Spleen (tissue), 11 donors: ENCODE results near the gene SPATS2. TPM values are rescaled to one million over a fixed set of nuclear protein-coding genes. Genes with fewer than 3 reads are reported as not detected.

Source experiments
- DNase-seq: peaks from one replicate; pipeline ENCODE4 v3.0.0-alpha.2; 2020
- H3K27ac ChIP-seq, 8 donors: fragments of 200-600 bp; sonication (generic) in 7 of 8; 1 replicate in 4 of 8; 2 replicates in 4 of 8; pipeline versions ENCODE4 v1.5.0 to v1.8.0; 2016 to 2021; ENCODE audit warnings: inconsistent platforms in 4 of 8, mild to moderate bottlenecking in 4 of 8, moderate library complexity in 1 of 8
- H3K27me3 ChIP-seq, 7 donors: fragments of 200-600 bp; sonication (generic) in 6 of 7; replicated peaks in 1 of 7; 1 replicate in 4 of 7; 2 replicates in 3 of 7; pipeline versions ENCODE4 v1.5.0 to v1.8.0; 2016 to 2021; ENCODE audit warnings: inconsistent platforms in 3 of 7, mild to moderate bottlenecking in 1 of 7
- H3K36me3 ChIP-seq, 6 donors: fragments of 200-600 bp; sonication (generic) in 5 of 6; 1 replicate in 4 of 6; 2 replicates in 2 of 6; pipeline versions ENCODE4 v1.5.0 to v1.8.0; 2016 to 2021; ENCODE audit warnings: inconsistent platforms in 2 of 6
- H3K4me1 ChIP-seq, 6 donors: fragments of 200-600 bp; sonication (generic) in 5 of 6; 1 replicate in 3 of 6; 2 replicates in 3 of 6; pipeline versions ENCODE4 v1.5.0 to v1.8.0; 2016 to 2021; ENCODE audit warnings: inconsistent platforms in 3 of 6
- H3K4me3 ChIP-seq, 8 donors: fragments of 200-600 bp; sonication (generic) in 7 of 8; 1 replicate in 4 of 8; 2 replicates in 4 of 8; pipeline versions ENCODE4 v1.5.0 to v1.8.0; 2016 to 2021; ENCODE audit warnings: inconsistent platforms in 4 of 8, mild to moderate bottlenecking in 4 of 8, moderate library complexity in 2 of 8
- H3K9me3 ChIP-seq, 8 donors: fragments of 200-600 bp; sonication (generic) in 7 of 8; 1 replicate in 4 of 8; 2 replicates in 4 of 8; pipeline versions ENCODE4 v1.5.0 to v1.8.0; 2016 to 2021; ENCODE audit warnings: inconsistent platforms in 4 of 8
- POLR2A ChIP-seq, 3 donors: fragments of 450-650 bp; IDR thresholded peaks; one replicate each; pipeline ENCODE4 v1.5.1; 2017; ENCODE audit warnings: antibody characterized with exemption in 3 of 3, mild to moderate bottlenecking in 1 of 3
- POLR2AphosphoS5 ChIP-seq, 3 donors: sonication (generic); formaldehyde crosslinking; IDR thresholded peaks; one replicate each; pipeline ENCODE4 v1.5.1; 2017; ENCODE audit warnings: antibody characterized with exemption in 3 of 3
- WGBS, 5 donors: extraction: QIAGEN DNeasy Blood & Tissue Kit in 3 of 5; methylation state at CpG; one replicate each; pipeline versions ENCODE4 v1.1.5 to v1.1.7; 2013 to 2018; 5-methylcytosine and 5-hydroxymethylcytosine counted together
- intact Hi-C: fragments of 100-400 bp; cut with DNase I; formaldehyde crosslinking; loops from one replicate; pipeline ENCODE4 v1.15.0; 2023; ENCODE audit warnings: low total_unique reads
- polyA plus RNA-seq, 3 donors: library from polyadenylated mRNA; stranded (reverse); fragments of 200-250 nt; gene quantifications; one replicate each; pipeline ENCODE4 v1.2.1, GENCODE V29; 2013
- total RNA-seq, 7 donors: library from RNA; depleted of rRNA in 3 of 7; stranded (reverse); fragments of >200 nt in 3 of 7; fragmentation: NEBNext Ultra II Directional in 4 of 7; extraction: Animal tissue kit (Norgen Biotek cat#: 25700) in 4 of 7; gene quantifications; one replicate each; pipeline versions ENCODE4 v1.1.0 to v1.2.1, GENCODE V29; 2016 to 2021
- TF ChIP-seq, protein P1 (sequence below), 11 experiments: fragments of 200-600 bp in 7 of 11; fragments of 450-650 bp in 4 of 11; sonication (generic) in 4 of 11; IDR thresholded peaks in 8 of 11; conservative IDR thresholded peaks in 3 of 11; 1 replicate in 7 of 11; 2 replicates in 4 of 11; pipeline versions ENCODE4 v1.4.0 to v1.8.0; 2016 to 2021; ENCODE audit warnings: antibody characterized with exemption in 11 of 11, inconsistent platforms in 4 of 11, mild to moderate bottlenecking in 1 of 11
- donor health status: healthy with polysubstance abuse.
- donor health status: DM: no; HTN: no; CAD: no; lungs with moderate emphysema.
- donor health status: DM: no; HTN: no; CAD: no.
- donor health status: Bipolar disorder and iron deficiency.
- donor health status: healthy.
- donor health status: DM: no; HTN: no; CAD: no.
- donor health status: DM: yes; HTN: yes; CAD: no.

The SPATS2 gene
- total and polyA plus RNA-seq, 10 donors = 7.1 to 27.0 (median 19.0) TPM

DNA sequence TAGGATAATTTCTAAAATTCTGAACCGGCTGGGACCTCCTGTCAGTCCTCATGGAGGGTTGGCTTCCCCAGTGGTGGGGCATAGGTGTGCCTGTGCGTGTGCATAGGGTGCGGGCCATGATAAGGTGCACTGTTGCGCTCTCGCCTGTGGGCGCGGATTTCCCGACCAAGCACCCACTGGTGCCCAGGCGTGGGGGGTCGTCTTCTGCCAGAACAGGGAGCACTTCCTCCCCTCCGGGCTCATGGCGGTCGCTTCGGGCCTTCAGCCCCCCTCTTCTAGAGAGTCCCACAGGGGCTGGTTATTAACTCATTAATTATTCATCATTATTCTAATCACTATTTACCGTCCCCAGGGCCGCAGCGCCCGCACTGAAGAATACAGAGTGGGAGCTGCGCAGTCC lies 33.0 kb upstream of the SPATS2 start:
- no peaks in the 10 kb centered on the region for H3K9me3 ChIP-seq
- DNase-seq = no peak
- no peak overlapping the region for H3K4me3 ChIP-seq
- peaks cover 10 to 91% (median 56%) of the 10 kb centered on the region in 7 donors for H3K27me3 ChIP-seq
- 30 to 40% (median 34%) methylated on average over 19 of the region's 19 CpGs for WGBS, 5 donors
- H3K4me1 ChIP-seq = peaks cover 5 to 48% (median 24%) of the 10 kb centered on the region in 6 donors
- peaks cover 0 to 22% (median 0%) of the 10 kb centered on the region in 6 donors for H3K36me3 ChIP-seq
- intact Hi-C loops = no loop called here
- no peak overlapping the region for H3K27ac ChIP-seq
- TF ChIP-seq, protein P1, sequence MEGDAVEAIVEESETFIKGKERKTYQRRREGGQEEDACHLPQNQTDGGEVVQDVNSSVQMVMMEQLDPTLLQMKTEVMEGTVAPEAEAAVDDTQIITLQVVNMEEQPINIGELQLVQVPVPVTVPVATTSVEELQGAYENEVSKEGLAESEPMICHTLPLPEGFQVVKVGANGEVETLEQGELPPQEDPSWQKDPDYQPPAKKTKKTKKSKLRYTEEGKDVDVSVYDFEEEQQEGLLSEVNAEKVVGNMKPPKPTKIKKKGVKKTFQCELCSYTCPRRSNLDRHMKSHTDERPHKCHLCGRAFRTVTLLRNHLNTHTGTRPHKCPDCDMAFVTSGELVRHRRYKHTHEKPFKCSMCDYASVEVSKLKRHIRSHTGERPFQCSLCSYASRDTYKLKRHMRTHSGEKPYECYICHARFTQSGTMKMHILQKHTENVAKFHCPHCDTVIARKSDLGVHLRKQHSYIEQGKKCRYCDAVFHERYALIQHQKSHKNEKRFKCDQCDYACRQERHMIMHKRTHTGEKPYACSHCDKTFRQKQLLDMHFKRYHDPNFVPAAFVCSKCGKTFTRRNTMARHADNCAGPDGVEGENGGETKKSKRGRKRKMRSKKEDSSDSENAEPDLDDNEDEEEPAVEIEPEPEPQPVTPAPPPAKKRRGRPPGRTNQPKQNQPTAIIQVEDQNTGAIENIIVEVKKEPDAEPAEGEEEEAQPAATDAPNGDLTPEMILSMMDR (IDR thresholded peaks at IDR 0.05 in 8 of 11, conservative IDR thresholded peaks at IDR 0.05 in 3 of 11) = no peak
- no peak for TF ChIP-seq POLR2AphosphoS5 (IDR thresholded peaks at IDR 0.05)
- TF ChIP-seq POLR2A (IDR thresholded peaks at IDR 0.05) = no peak

DNA sequence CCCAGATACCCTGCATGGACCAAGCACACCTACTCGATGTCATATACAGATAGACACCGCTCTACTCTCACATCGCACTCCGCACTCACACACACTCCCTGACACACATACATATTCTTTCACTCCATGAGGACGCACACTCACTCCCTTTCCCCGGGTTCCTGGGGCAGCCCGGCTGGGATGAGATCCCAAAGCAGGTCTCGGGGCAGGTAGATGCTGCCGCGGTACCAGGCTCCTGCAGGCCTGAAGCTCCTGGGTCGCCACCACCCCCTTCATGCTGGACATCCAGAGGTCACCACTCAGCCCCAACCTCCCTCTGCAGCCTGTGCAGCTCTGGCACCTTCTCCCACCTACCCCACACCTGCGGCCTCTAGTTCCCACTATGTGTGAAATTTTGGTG lies 32.6 kb upstream of the SPATS2 start:
- Histone ChIP-seq H3K9me3 (no peaks in the 10 kb centered on the region), H3K27me3 (peaks cover 10 to 95% (median 56%) of the 10 kb centered on the region in 7 donors), H3K36me3 (peaks cover 0 to 17% (median 0%) of the 10 kb centered on the region in 6 donors), H3K4me1 (peaks cover 5 to 48% (median 24%) of the 10 kb centered on the region in 6 donors), H3K4me3 (no peak overlapping the region), H3K27ac (no peak overlapping the region)
- WGBS, 5 donors = 51 to 58% (median 53%) methylated on average over 12 of the region's 12 CpGs
- intact Hi-C loops = no loop called here
- TF ChIP-seq POLR2A (IDR thresholded peaks at IDR 0.05) (no peak), POLR2AphosphoS5 (IDR thresholded peaks at IDR 0.05) (no peak)
- TF ChIP-seq, protein P1 (IDR thresholded peaks at IDR 0.05 in 8 of 11, conservative IDR thresholded peaks at IDR 0.05 in 3 of 11) = no peak
- no peak for DNase-seq

DNA sequence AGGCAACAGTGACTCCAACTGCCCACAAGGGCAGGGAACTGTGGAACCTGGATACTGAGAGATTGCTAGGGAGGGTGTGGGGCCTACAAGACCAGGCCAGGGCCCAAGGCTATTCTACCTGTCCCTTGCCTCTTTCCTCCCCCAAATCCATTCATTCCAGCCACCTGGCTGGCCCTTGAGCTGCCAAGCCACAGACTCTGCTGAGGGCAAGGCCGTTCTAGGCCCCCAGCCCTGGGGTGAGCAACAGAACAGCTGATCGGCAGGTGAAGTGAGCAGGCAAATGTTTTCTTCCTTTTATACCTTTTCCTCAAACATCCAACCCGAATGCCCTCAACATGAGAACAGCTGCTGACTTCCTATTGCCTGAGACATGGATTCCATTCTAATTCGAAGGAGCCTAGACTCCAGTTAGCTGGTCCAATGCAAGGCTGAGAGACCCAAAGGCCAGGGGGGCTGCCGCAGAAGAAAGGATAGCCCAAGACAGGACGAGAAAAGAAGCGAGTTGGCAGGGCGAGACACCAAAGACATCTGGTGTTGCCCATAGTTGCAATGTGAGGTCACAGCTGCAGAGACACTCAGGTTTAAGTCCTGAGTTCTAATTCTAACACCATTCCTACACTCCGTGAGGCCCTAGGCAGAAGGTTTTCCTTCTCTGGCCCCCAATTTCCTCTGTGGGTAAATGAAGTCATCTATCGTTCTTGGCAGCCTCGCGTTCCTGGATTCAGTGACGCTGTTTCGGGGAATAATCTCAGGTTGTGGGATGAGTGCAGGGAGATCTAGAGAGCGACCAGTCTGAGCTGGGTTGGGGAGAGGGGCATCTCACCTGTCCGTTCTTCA lies 31.9 kb upstream of the SPATS2 start:
- TF ChIP-seq, protein P1 (IDR thresholded peaks at IDR 0.05 in 8 of 11, conservative IDR thresholded peaks at IDR 0.05 in 3 of 11) = no peak
- TF ChIP-seq POLR2AphosphoS5 (IDR thresholded peaks at IDR 0.05) = no peak
- no peak for TF ChIP-seq POLR2A (IDR thresholded peaks at IDR 0.05)
- Histone ChIP-seq H3K4me1 (peaks cover 5 to 48% (median 24%) of the 10 kb centered on the region in 6 donors), H3K27ac (no peak overlapping the region), H3K36me3 (peaks cover 0 to 10% (median 0%) of the 10 kb centered on the region in 6 donors), H3K27me3 (peaks cover 10 to 100% (median 56%) of the 10 kb centered on the region in 7 donors), H3K4me3 (no peak overlapping the region), H3K9me3 (no peaks in the 10 kb centered on the region)
- WGBS, 5 donors = 48 to 59% (median 51%) methylated on average over 16 of the region's 16 CpGs
- no peak for DNase-seq
- intact Hi-C loops = no loop called here

DNA sequence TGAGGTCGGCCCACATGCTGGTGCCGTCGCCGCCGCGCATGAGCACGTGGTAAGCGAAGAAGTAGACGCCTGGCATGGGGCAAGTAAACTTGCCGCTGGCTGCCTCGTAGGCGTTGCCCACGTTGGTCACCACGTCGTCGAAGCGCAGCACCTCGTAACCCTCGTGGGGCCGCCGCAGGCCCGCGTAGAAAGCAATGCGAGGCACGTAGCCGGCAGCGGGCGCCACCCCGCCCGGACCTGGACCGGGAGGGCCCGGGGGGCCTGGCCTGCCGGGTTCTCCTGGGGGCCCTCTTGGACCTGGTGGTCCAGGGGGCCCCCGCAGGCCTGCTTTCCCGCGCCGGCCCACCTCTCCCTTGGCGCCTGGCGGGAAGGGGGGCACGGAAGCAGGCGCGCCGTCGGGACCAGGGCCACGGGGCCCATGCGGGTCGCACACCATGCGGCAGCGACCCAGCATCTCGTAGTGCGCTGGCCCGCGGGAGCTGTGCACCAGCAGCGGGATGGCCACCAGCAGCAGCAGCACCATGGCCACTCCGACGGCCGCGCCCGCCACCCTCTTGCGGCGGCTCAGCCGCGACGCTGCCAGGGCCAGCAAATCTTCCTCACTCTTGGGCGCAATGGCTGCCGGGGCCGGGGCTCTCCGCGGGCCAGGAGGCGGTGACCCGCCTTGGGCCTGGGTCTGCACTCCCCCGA lies 31.2 kb upstream of the SPATS2 start:
- DNase-seq = no peak
- Histone ChIP-seq H3K4me3 (peak overlapping the region in 2 of 8 donors; percentile 41 to 65), H3K4me1 (peaks cover 5 to 48% (median 24%) of the 10 kb centered on the region in 6 donors), H3K27ac (no peak overlapping the region), H3K9me3 (no peaks in the 10 kb centered on the region), H3K36me3 (peaks cover 0 to 3% (median 0%) of the 10 kb centered on the region in 6 donors), H3K27me3 (peaks cover 10 to 98% (median 56%) of the 10 kb centered on the region in 7 donors)
- 12 to 31% (median 18%) methylated on average over 25 to 72 of the region's 72 CpGs for WGBS, 5 donors
- TF ChIP-seq, protein P1 (IDR thresholded peaks at IDR 0.05 in 8 of 11, conservative IDR thresholded peaks at IDR 0.05 in 3 of 11) = no peak
- TF ChIP-seq POLR2A (IDR thresholded peaks at IDR 0.05) (no peak), POLR2AphosphoS5 (IDR thresholded peaks at IDR 0.05) (no peak)
- intact Hi-C loops = no loop called here
